DND-41 (cell line): ENCODE results near the gene PTPRN2.

Experiments used
- ATAC-seq: fragments of 200-7000 bp; cut with Tn5 transposase; 3 replicates; pipeline ENCODE4 v1.9.1; 2021; ENCODE audit warnings: low read depth; ENCODE audit not compliant: insufficient read depth
- DNase-seq: peaks from one replicate; pipeline ENCODE4 v3.0.0-alpha.2; 2020
- H2AFZ ChIP-seq: 2 replicates; pipeline ENCODE4 v1.6.0; 2012; ENCODE audit warnings: low read depth, low read length
- H3K27ac ChIP-seq: 2 replicates; pipeline ENCODE4 v1.5.1; 2012; ENCODE audit warnings: low read length, inconsistent platforms
- H3K27me3 ChIP-seq: fragments of 200-600 bp; sonication (generic); 2 replicates; pipeline ENCODE4 v1.6.0; 2012; ENCODE audit warnings: low read length, mild to moderate bottlenecking, inconsistent platforms; ENCODE audit not compliant: insufficient read depth, poor library complexity
- H3K36me3 ChIP-seq: 2 replicates; pipeline ENCODE4 v1.5.1; 2012; ENCODE audit warnings: low read length, inconsistent platforms; ENCODE audit not compliant: insufficient read depth
- H3K4me1 ChIP-seq: 2 replicates; pipeline ENCODE4 v1.5.1; 2012; ENCODE audit warnings: mild to moderate bottlenecking, low read length; ENCODE audit not compliant: insufficient read depth
- H3K4me2 ChIP-seq: 2 replicates; pipeline ENCODE4 v1.6.0; 2012; ENCODE audit warnings: mild to moderate bottlenecking, moderate library complexity, low read length, inconsistent platforms; ENCODE audit not compliant: insufficient read depth
- H3K4me3 ChIP-seq, 2 experiments: fragments of 200-600 bp in 1 of 2; shearing (Covaris generic) in 1 of 2; 2 replicates each; pipeline ENCODE4 v1.5.1; 2012 to 2016; ENCODE audit warnings: inconsistent platforms in 2 of 2, low read length in 2 of 2, mild to moderate bottlenecking in 2 of 2, low read depth in 1 of 2, moderate library complexity in 1 of 2
- H3K79me2 ChIP-seq: 2 replicates; pipeline ENCODE4 v1.6.0; 2012; ENCODE audit warnings: low read length, inconsistent platforms; ENCODE audit not compliant: insufficient read depth
- H3K9ac ChIP-seq: 2 replicates; pipeline ENCODE4 v1.6.0; 2012; ENCODE audit warnings: low read depth, mild to moderate bottlenecking, inconsistent platforms, low read length, moderate library complexity
- H3K9me3 ChIP-seq: 2 replicates; pipeline ENCODE4 v1.5.1; 2012; ENCODE audit warnings: low read length, moderate library complexity, mild to moderate bottlenecking, inconsistent platforms; ENCODE audit not compliant: insufficient read depth, severe bottlenecking
- H4K20me1 ChIP-seq: 2 replicates; pipeline ENCODE4 v1.6.0; 2012; ENCODE audit warnings: low read length; ENCODE audit not compliant: insufficient read depth
- EZH2 ChIP-seq: IDR thresholded peaks from 3 replicates; pipeline ENCODE4 v1.6.1; 2012; ENCODE audit warnings: borderline replicate concordance, low read depth, mild to moderate bottlenecking, moderate library complexity, low read length, inconsistent platforms; ENCODE audit not compliant: severe bottlenecking
- TF ChIP-seq, protein P1 (sequence below): IDR thresholded peaks from 2 replicates; pipeline ENCODE4 v1.5.1; 2012; ENCODE audit warnings: borderline replicate concordance, low read length, moderate library complexity, mild to moderate bottlenecking; ENCODE audit not compliant: poor library complexity, severe bottlenecking; ENCODE audit errors: extremely low read depth

Gene PTPRN2

GRCh38 chr7:158546214-158546613 is 41.4 kb downstream of the PTPRN2 start:
- Histone ChIP-seq H3K27me3 (peaks cover 4% of the 10 kb centered on the region), H4K20me1 (no peaks in the 10 kb centered on the region; the same call in 1 of the 2 replicates), H3K36me3 (no peaks in the 10 kb centered on the region), H3K4me3 (no peak overlapping the region), H3K79me2 (no peaks in the 10 kb centered on the region), H3K4me1 (no peaks in the 10 kb centered on the region), H3K4me2 (no peak overlapping the region), H3K27ac (no peak overlapping the region), H2AFZ (no peak overlapping the region), H3K9ac (no peak overlapping the region), H3K9me3 (no peaks in the 10 kb centered on the region)
- DNase-seq (no peak), ATAC-seq (no peak)
- TF ChIP-seq, protein P1, sequence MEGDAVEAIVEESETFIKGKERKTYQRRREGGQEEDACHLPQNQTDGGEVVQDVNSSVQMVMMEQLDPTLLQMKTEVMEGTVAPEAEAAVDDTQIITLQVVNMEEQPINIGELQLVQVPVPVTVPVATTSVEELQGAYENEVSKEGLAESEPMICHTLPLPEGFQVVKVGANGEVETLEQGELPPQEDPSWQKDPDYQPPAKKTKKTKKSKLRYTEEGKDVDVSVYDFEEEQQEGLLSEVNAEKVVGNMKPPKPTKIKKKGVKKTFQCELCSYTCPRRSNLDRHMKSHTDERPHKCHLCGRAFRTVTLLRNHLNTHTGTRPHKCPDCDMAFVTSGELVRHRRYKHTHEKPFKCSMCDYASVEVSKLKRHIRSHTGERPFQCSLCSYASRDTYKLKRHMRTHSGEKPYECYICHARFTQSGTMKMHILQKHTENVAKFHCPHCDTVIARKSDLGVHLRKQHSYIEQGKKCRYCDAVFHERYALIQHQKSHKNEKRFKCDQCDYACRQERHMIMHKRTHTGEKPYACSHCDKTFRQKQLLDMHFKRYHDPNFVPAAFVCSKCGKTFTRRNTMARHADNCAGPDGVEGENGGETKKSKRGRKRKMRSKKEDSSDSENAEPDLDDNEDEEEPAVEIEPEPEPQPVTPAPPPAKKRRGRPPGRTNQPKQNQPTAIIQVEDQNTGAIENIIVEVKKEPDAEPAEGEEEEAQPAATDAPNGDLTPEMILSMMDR, result no peak
- no peak for TF ChIP-seq EZH2

DNA sequence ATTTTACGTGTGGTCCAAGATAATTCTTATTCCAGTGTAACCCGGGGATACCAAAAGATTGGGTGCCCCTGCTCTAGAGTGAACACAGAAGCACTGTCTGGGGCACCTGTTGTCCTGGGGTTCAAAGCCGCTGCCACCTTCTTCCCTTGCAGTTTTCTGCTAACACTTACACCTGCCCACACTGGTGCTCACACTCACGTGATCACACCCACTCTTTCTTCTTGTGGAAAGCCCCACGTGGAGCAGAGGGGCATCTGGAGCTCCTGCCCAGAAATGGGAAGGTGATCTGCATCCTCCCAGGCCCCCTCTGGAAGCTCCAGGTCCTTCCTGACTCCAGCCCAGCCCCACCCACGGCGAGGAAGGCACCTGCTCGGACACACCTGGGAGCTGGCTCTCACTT is 42.9 kb downstream of the PTPRN2 start:
- no peak overlapping the region for H3K9ac ChIP-seq
- H3K36me3 ChIP-seq, result no peaks in the 10 kb centered on the region
- no peaks in the 10 kb centered on the region for H4K20me1 ChIP-seq
- no peak overlapping the region for H2AFZ ChIP-seq
- no peaks in the 10 kb centered on the region for H3K9me3 ChIP-seq
- H3K4me3 ChIP-seq, result no peak overlapping the region
- TF ChIP-seq, protein P1, result no peak
- TF ChIP-seq EZH2, result no peak
- no peak overlapping the region for H3K27ac ChIP-seq
- H3K4me2 ChIP-seq, result no peak overlapping the region
- DNase-seq (no peak), ATAC-seq (no peak)
- no peaks in the 10 kb centered on the region for H3K79me2 ChIP-seq
- H3K27me3 ChIP-seq, result peaks cover 4% of the 10 kb centered on the region
- H3K4me1 ChIP-seq, result no peaks in the 10 kb centered on the region

DNA sequence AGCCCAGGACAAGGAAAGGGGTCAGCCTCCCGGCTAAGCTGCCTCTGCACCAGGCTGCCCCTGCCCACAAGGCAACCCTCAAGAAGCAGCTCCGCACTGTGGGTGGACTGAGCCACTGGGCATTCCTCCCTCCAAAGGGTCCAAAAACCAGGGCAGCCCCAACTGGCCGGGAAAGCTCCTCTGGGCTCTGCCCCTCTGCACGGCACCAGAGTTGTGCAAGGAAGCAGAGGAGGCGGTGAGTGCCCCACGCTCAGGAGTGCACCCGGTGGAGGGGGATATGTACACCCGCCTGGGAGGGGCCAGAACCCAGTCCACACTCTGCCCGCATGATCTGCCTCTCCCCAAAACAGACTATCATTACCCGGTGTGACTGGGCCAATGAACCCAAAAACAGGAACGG is 43.8 kb downstream of the PTPRN2 start:
- H2AFZ ChIP-seq, result no peak overlapping the region
- no peaks in the 10 kb centered on the region for H3K36me3 ChIP-seq
- no peak overlapping the region for H3K4me3 ChIP-seq
- no peaks in the 10 kb centered on the region for H3K79me2 ChIP-seq
- DNase-seq, result no peak
- H3K27me3 ChIP-seq, result peaks cover 4% of the 10 kb centered on the region
- no peak overlapping the region for H3K27ac ChIP-seq
- H3K4me2 ChIP-seq, result no peak overlapping the region
- TF ChIP-seq, protein P1, result no peak
- no peaks in the 10 kb centered on the region for H4K20me1 ChIP-seq
- no peaks in the 10 kb centered on the region for H3K9me3 ChIP-seq
- H3K9ac ChIP-seq, result no peak overlapping the region
- ATAC-seq, result no peak
- no peaks in the 10 kb centered on the region for H3K4me1 ChIP-seq
